Mesenteric fat pad (tissue), 1 donor: ENCODE results near the gene FREM3. TPM values are rescaled to one million over a fixed set of nuclear protein-coding genes. Genes with fewer than 3 reads are reported as not detected.
"Not testable (repeated sequence)": the region's sequence is repeated elsewhere in the genome, so short reads cannot be mapped to it uniquely, and the experiment has no call there.

Source experiments
- DNase-seq: peaks from one replicate; pipeline ENCODE4 v3.0.0-alpha.2; 2020; ENCODE audit warnings: low spot score
- total RNA-seq: library from RNA; stranded (reverse); fragmentation: NEBNext Ultra II Directional; extraction: Animal tissue kit (Norgen Biotek cat#: 25700); gene quantifications from one replicate; pipeline ENCODE4 v1.2.1, GENCODE V29; 2021
- donor health status: DM: yes; HTN: yes; CAD: no.

Gene FREM3
- total RNA-seq, 1 donor from 2014 or later, result not detected

DNA sequence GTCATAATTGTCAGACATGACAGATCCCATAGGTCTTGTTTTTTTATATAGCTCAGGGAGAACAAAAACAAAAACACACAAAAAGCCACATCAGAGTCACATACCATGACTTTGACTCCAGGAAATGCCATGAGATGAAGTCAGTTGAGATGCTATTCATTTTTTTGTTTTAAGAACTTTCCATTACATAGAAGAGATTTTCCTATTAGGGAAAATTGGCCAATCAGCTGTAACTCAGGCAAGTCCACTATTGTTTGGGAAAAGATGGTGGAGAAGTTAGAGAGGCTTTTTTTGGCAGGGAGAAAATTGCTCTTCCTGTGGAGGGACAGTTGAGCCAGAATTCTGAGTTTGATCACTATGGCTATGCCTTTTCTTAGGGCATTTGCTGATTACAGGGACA, 114.4 kb downstream of the FREM3 start:
- no peak for DNase-seq

DNA sequence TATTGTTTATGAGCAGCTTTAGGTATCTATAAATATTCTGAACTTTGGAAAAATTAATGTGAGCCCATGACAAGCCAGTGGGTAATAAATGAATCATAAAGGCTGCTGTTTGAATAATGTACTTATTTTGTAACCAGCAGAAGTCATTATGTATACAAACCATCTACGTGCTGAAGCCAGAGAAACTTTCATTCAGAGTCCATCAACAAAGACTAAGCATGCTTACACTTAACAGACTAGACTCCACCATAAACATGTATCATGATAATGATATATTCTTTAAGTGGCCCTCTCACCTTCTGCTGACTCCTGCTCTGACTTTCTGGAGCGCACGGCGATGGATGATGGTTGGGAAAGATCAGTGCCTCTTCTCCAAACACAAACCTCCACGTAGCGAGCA, 114.9 kb downstream of the FREM3 start:
- DNase-seq, result no peak

DNA sequence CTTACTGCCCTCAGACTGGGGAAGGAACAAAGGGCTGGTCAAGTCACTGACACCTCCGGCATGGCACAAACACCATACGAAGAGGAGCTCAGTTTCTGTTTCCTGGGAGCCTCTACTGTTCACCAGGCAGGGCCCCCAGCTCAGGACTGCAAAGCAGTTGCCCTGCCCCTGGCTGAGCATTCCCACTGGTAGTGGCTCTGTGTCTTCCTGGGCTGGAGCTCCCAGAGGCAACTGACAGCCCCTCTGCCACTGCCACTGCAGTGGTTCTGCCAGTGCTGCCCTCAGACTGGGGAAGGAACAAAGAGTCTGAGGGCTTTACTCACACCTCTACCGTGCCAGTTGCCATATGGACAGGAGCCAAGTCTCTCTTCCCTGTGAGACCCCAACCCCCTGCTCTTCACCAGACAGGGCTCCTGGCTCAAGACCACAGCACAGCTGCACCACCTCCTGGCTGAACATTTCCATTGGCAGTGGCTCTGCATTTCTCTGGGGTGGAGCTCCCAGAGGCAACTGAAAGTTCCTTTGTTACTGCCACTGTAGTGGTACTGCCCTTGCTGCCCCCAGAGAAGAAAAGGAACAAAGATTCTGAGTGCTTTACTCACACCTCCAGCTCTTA, 119.0 kb downstream of the FREM3 start:
- DNase-seq, result no peak

DNA sequence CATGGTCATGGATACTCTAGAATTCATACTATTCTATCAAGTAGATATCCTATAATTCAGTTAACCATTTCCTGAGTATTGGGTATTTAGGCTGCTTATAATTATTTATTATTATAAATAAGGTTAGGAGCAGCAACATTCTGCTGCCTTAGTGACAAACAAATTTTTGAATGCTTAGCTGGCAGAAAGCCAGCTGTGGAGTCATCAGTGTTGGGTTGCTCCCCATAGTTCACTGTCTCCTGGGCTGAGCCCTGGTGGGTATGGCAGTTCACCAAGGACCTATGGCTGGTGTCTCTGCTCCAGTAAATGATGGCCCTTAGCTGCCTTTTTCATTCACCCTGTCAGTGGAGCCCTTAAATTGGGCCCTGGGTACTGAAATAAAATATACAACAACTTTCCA, 125.1 kb downstream of the FREM3 start:
- no peak for DNase-seq

DNA sequence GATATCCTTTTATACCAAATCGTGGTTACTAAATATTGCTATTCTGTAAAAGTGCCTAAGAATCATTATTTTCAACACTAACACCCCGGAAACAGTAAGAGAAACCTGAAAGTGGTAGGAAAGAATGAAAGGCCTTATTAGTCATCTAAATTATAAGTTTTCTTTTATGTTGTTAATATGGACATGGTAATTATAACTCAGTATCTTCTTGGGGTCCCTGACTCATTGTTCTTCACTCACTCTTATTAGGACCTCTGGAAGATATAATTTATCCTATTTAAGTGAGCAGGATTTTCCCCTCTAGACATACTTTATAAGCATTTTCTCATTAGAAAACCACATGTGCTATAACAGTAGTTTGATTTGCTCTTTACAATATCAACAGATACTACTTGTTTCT, 136.0 kb downstream of the FREM3 start:
- DNase-seq, result no peak

DNA sequence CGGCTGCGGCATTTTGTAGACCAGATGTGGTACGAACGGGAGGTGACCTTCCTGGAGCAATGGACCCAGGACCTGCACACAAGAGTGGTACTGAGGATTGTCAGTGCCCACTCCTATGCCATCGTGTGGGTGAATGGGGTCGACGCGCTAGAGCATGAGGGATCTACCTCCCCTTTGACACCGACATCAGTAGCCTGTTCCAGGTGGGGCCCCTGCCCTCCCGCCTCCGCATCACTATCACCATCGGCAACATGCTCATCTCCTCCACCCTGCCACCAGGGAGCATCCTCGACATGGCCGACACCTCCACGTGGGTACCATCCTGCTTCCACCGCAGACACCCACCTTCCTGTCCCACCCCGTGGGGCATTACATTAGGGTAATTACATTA, 140.7 kb downstream of the FREM3 start:
- peak; percentile 41 for DNase-seq

DNA sequence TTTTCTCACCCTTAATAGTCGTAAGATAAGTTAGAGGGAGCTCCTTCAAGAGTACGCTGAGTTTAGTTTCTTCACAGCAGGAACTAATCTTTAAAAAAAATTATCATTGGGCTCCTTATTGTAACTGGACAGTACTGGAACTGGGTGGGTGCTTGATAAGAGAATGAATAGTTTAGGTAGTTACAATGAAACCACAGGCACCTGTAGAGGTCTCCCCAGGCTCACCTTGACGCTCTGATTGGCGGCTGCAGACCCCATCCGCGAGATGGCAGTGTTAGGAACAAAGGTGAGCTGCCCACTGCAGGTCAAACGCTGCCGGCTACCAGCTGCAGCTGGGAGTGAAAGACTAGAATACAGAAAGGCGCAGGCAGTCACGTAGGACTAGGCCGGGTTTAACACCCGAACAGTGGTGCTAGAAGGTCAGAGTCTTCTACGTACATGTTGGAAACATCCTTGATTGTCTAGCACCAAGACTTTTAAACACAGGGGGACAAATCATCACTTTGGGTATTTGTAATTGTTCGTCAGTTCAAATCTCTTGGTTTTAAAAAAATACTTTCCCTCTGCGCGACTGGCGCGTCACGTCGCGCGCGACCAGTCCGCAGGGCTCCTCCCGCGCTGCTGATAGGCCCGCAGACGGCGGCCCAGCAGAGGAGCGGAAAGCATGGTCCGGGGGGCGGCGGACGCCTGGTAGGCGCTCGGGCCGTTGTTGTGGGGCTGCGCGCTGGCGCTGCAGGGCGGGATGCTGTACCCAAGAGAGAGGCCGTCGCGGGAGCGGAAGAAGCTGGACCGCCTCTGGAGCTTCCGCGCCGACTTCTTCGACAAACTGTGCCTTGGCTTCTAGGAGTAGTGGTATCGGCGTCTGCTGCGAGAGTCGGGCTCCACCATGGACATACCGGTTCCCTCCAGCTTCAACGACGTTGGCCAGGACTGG, 141.4 kb downstream of the FREM3 start:
- peak; percentile 89 for DNase-seq

DNA sequence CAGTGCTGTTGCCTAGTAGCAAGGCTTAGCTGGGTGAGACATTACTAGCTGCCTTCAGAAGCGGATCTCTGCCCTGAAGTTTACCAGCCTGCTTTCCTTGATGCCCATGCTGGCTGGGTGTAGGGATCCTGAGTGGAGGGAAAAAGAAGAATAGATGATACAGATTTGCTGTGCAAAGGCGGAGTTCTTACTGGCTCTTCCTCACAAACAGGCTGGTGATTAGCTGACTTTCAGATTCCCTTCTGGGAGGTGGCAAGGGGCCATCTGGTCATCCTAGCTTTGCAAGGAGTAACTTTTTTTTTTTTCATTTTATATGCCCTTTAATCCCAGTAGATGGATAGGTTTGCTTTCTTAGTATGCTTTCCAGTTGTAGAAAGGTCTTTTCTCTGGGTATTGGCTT, 142.2 kb downstream of the FREM3 start:
- no peak for DNase-seq

DNA sequence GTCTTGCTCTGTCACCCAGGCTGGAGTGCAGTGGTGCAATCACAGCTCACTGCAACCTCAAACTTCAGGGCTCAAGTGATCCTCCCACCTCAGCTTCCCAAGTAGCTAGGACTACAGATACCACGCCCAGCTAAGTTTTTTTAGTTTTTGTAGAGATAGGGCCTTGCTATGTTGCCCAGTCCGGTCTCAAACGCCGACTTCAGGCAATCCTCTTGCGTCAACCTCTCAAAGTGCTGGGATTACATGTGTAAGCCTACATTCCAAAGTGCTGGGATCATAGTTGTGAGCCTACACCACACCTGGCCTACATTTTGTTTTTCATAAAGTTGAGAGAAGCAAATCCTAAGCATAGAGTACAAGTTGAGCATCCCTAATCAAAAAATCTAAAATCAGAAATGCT, 144.8 kb downstream of the FREM3 start:
- no peak for DNase-seq

DNA sequence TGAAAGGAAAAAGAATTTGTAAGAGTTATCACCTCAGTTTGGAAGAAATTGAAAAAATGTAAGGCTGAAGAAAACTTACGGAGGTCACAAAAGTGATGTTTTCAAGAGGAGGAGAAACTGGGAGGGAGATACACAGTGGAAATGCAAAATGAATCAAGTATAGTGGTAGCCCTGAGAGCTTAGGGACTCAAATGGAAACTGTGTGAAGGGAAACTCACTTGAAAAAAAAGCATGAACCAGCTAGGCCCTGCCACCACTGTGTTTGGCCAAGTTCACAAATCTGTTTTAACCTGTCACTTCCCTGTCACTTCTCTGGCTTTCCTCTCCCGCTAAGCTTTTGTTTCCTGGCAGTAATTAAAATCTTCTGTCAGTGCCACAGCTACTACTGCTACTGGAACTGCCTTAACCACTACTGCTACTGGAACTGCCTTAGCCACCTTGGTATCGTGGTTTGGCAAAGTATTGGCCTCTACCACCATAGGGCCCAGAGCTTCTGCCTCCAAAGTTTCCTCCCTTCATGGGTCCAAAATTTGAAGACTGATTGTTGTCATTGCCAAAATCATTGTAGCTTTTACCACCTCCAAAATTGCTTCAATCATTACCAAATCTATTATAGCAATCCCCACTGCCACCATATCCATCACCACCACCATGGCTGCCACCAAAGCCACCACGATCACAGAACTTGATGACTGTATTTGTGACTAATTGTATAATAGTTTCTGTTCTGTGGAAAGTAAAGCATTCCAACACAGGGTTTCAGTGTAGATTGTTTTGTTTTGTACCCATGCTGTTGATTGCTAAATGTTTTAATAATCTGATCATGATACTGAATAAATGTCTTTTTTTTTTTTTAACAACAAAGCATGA, 145.5 kb downstream of the FREM3 start:
- no peak for DNase-seq

DNA sequence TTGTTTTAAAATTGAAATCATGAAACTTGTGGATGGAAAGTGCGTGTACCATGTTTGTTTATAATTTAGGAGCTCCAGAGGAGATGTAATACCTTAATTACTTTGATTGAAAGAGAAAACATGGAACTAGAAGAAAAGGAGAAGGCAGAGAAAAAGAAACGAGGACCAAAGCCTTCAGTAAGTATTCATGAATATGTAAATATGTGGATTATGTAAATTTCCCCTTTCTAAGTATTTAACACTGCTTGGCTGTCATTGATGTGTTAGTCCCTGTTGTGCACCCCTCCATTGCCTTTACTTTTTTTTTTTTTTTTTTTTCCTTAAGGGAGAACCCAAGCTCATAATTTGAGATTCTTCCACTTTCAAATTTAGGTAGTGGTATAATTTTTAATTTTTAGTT, 150.5 kb downstream of the FREM3 start:
- DNase-seq, result no peak

DNA sequence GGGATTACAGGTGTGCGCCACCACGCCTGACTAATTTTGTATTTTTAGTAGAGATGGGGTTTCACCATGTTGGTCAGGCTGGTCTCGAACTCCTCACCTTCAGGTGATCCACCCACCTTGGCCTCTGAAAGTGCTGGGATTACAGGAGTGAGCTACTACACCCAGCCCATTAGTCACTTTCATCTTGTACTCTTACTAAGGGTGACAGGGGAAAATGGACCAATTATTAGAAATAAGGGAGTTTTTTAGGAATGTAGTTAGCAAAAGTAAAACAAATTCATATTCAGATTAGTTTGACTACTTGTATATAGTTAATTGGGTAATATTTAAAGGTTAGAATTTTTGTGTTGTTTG, 160.8 kb downstream of the FREM3 start:
- DNase-seq, result no peak

DNA sequence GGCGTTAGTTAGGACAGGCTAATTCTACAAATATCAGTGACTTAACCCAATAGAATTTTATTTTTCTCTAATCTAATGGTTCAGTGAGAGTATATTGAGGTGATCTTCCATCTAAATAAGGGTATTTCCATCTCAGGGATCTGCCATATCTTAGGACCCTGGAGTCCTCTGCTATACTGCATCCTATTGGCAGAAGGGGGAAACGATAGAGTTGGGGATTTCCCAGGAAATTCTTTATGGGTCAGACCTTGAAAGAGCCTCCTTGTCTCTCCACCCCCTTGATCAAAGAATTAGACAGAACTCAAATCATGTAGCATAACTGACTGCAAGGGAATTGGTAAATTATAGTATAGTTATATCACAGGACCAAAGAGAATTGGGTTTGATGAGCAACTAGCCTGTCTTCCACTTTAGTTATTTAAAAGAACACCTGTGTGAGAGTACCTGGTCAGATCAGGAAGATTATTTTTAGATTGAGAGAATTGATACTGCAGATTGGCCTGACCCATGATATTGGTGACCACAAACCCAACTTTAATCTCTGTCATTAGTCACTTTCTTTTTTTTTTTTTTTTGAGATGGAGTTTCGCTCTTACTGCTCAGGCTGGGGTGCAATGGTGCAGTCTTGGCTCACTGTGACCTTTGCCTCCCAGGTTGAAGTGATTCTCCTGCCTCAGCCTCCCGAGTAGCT, 161.4 kb downstream of the FREM3 start:
- no peak for DNase-seq

DNA sequence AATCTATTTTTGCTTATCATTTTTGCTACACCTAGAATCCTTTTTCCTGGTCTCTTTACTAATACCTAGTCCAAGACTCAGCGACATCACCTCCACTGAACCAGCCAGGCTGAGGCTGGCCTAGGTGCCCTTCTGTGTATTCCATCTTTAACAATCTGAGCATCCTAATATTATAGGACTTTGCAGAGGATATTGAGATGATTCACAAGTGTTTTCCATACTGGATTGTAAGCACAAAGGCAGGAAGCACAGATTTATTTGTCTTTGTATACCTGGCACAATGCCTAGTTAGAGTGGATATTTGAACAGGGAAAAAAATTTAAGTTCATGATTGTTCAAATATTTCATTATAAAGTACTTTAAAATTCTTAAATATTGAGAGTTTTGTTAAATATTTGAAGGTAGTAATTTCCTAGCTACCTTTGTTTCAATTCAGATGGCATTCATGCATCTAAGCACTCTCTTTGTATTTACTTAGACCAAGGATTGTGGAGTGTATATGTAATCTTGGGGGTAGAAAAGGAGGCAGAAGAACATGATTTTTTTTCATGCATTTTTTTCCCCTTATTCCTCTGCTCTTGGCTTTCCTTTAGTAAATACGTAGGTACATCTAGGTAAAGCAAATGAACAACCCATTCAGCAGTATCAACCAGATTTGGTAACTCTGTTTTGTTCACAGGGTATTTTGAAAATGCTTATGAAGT, 168.5 kb downstream of the FREM3 start:
- no peak for DNase-seq

DNA sequence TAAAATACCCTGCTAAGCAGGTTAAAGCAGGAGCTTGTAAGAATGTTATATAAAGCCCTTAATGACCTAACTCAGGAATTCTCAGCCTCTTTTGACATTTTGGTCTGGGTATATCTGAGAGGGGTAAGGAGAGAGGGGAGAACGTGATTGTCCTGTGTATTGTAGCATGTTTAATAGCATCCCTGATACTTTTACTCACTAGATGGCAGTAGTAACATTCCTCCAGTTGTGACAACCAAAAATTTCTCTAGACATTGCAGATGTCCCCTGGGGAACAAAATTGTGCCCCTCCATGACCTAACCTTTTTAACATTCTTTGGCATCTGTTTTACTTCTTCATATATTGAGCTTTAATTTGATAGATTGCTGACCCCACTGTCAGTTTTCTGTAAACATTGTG, 169.1 kb downstream of the FREM3 start:
- no peak for DNase-seq

DNA sequence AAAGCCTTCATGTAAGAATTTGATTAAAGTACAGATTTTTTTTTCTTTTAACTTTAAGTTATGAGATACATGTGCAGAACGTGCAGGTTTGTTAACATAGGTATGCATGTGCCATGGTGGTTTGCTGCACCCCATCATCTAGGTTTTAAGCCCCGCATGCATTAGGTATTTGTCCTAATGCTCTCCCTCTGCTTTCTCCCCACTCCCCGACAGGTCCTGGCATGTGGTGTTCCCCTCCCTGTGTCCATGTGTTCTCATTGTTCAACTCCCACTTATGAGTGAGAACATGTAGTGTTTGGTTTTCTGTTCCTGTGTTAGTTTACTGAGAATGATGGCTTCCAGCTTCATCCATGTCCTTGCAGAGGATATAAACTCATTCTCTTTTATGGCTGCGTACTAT, 172.4 kb downstream of the FREM3 start:
- DNase-seq, result not testable (repeated sequence)
